HG03135 (cell line): ENCODE data around the gene PCDHB3.
"Not testable (repeated sequence)": the region's sequence is repeated elsewhere in the genome, so short reads cannot be mapped to it uniquely, and the experiment has no call there.

Experiments
- ATAC-seq: cut with Tn5 transposase; IDR thresholded peaks from one replicate; pipeline ENCODE4 v1.9.1; 2021; ENCODE audit warnings: mild to moderate bottlenecking, moderate library complexity; ENCODE audit not compliant: unreplicated experiment

Gene PCDHB3

GRCh38 chr5:141100243-141100805 lies at the start of gene PCDHB3:
Gene PCDHB3, plus strand, starts transcription at chr5:141100473. Its CDS starts 177 bp downstream, at chr5:141100650.
- no peak for ATAC-seq

GRCh38 chr5:141050622-141051520 lies 49.4 kb upstream of the PCDHB3 start, which contains the start of gene PCDHB1:
Gene PCDHB1, plus strand, starts transcription at chr5:141051374. Its CDS starts 97 bp downstream, at chr5:141051471.
- ATAC-seq = no peak

GRCh38 chr5:141051521-141051866 lies 48.8 kb upstream of the PCDHB3 start:
- ATAC-seq = no peak

- no peak for ATAC-seq
These were observed 22.4 kb upstream of the PCDHB3 start for GRCh38 chr5:141077826-141078225.

- no peak for ATAC-seq
These were observed 18.0 kb upstream of the PCDHB3 start for GRCh38 chr5:141082228-141082627.

GRCh38 chr5:141084487-141084989 lies 15.7 kb upstream of the PCDHB3 start:
- ATAC-seq = no peak

- ATAC-seq = no peak
These were observed 5.6 kb upstream of the PCDHB3 start, which contains the start of gene PCDHB2 for GRCh38 chr5:141094481-141095262. Gene PCDHB2, plus strand, starts transcription at chr5:141094615. Its CDS starts 176 bp downstream, at chr5:141094791.

GRCh38 chr5:141095263-141095641 lies 5.0 kb upstream of the PCDHB3 start:
- no peak for ATAC-seq

- ATAC-seq = not testable (repeated sequence)
These were observed 4.1 kb upstream of the PCDHB3 start for GRCh38 chr5:141096181-141096580.

GRCh38 chr5:141096586-141096985 lies 3.7 kb upstream of the PCDHB3 start:
- not testable (repeated sequence) for ATAC-seq

- no peak for ATAC-seq
These were observed 786 bp downstream of the PCDHB3 start for GRCh38 chr5:141101059-141101458.

GRCh38 chr5:141102070-141102469 lies 1.8 kb downstream of the PCDHB3 start:
- ATAC-seq = not testable (repeated sequence)

- not testable (repeated sequence) for ATAC-seq
These were observed 2.2 kb downstream of the PCDHB3 start for GRCh38 chr5:141102471-141102870.

- no peak for ATAC-seq
These were observed 5.1 kb downstream of the PCDHB3 start for GRCh38 chr5:141105350-141105749.

- ATAC-seq = no peak
These were observed 19.0 kb downstream of the PCDHB3 start for GRCh38 chr5:141119250-141119649.

- no peak for ATAC-seq
These were observed 21.3 kb downstream of the PCDHB3 start, which contains the start of gene PCDHB4 for GRCh38 chr5:141121563-141121962. Gene PCDHB4, plus strand, starts transcription at chr5:141121818. Its CDS starts 181 bp downstream, at chr5:141121999.

GRCh38 chr5:141121985-141122384 lies 21.7 kb downstream of the PCDHB3 start:
- ATAC-seq = no peak

GRCh38 chr5:141123396-141124135 lies 23.3 kb downstream of the PCDHB3 start:
- ATAC-seq = not testable (repeated sequence)

- ATAC-seq = no peak
These were observed 27.0 kb downstream of the PCDHB3 start for GRCh38 chr5:141127305-141127704.

GRCh38 chr5:141135030-141135717 lies 34.9 kb downstream of the PCDHB3 start, which contains the start of gene PCDHB5:
Gene PCDHB5, plus strand, starts transcription at chr5:141135206. Its CDS starts 229 bp downstream, at chr5:141135435.
- ATAC-seq = no peak
